Body of pancreas (tissue), 4 donors: ENCODE measurements around the gene SLC12A3. TPM values are rescaled to one million over a fixed set of nuclear protein-coding genes. Genes with fewer than 3 reads are reported as not detected.

Experiments used
- ATAC-seq: fragments of 150-250 bp; one replicate; pipeline ENCODE4 v1.9.1; 2016
- DNase-seq, 4 donors: peaks; one replicate each; pipeline ENCODE4 v3.0.0-alpha.2; 2019
- H3K27ac ChIP-seq, 4 donors: fragments of 200-600 bp; sonication (generic); 1 replicate in 3 of 4; 2 replicates in 1 of 4; pipeline versions ENCODE4 v1.5.1 to v1.6.1; 2016 to 2019; ENCODE audit warnings: mild to moderate bottlenecking in 1 of 4, mixed read lengths in 1 of 4, moderate library complexity in 1 of 4
- H3K27me3 ChIP-seq, 2 donors: fragments of 200-600 bp; sonication (generic); one replicate each; pipeline ENCODE4 v1.6.0; 2016; ENCODE audit warnings: mild to moderate bottlenecking in 1 of 2
- H3K36me3 ChIP-seq, 2 donors: fragments of 200-600 bp; sonication (generic); replicated peaks in 1 of 2; 2 replicates each; pipeline ENCODE4 v1.5.1; 2016; ENCODE audit warnings: low read depth in 2 of 2; ENCODE audit not compliant: insufficient read depth in 1 of 2
- H3K4me1 ChIP-seq: fragments of 200-600 bp; sonication (generic); one replicate; pipeline ENCODE4 v1.6.0; 2016
- H3K4me3 ChIP-seq, 2 donors: fragments of 200-600 bp; sonication (generic); 1 replicate in 1 of 2; 2 replicates in 1 of 2; pipeline ENCODE4 v1.5.1; 2016 to 2019
- H3K9me3 ChIP-seq, 3 donors: fragments of 200-600 bp; sonication (generic); 1 replicate in 2 of 3; 2 replicates in 1 of 3; pipeline ENCODE4 v1.5.1; 2016
- POLR2A ChIP-seq, 3 donors: fragments of 450-650 bp; IDR thresholded peaks; one replicate each; pipeline ENCODE4 v1.6.1; 2016; ENCODE audit warnings: antibody characterized with exemption in 3 of 3, mild to moderate bottlenecking in 2 of 3
- WGBS, 2 donors: methylation state at CpG; one replicate each; pipeline ENCODE4 v1.1.5; 2017; 5-methylcytosine and 5-hydroxymethylcytosine counted together
- intact Hi-C: fragments of 100-400 bp; cut with DNase I; formaldehyde crosslinking; loops from one replicate; pipeline ENCODE4 v1.15.1; 2023
- total RNA-seq, 2 donors: library from RNA; depleted of rRNA; stranded (reverse); fragments of >200 nt; gene quantifications; one replicate each; pipeline ENCODE4 v1.1.0, GENCODE V29; 2016
- TF ChIP-seq, protein P1 (sequence below), 7 experiments: fragments of 450-650 bp in 4 of 7; fragments of 200-600 bp in 3 of 7; sonication (generic) in 3 of 7; IDR thresholded peaks; one replicate each; pipeline ENCODE4 v1.5.1; 2016 to 2019; ENCODE audit warnings: antibody characterized with exemption in 7 of 7

SLC12A3 gene
- total RNA-seq, 2 donors from 2014 or later: not detected

DNA sequence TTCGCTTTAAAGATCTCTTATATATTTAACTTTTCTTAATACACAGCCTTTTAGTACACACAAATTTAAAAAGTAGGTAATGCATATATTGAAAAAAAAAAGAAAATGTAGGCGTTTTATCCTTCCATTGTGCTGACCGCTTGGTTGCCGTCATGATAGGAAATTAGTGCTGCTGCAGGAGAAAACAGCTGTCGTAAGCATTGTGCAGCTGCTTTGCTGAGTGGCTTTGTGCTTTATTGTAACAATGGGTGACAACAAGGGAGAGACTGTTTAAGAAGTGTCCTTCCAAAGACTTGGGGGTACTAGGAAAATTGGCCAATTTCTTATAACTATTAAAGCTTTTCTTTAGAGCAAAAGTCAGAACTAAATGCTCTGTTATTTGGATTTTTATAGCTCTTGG, 71.9 kb downstream of the SLC12A3 start:
- TF ChIP-seq, protein P1, sequence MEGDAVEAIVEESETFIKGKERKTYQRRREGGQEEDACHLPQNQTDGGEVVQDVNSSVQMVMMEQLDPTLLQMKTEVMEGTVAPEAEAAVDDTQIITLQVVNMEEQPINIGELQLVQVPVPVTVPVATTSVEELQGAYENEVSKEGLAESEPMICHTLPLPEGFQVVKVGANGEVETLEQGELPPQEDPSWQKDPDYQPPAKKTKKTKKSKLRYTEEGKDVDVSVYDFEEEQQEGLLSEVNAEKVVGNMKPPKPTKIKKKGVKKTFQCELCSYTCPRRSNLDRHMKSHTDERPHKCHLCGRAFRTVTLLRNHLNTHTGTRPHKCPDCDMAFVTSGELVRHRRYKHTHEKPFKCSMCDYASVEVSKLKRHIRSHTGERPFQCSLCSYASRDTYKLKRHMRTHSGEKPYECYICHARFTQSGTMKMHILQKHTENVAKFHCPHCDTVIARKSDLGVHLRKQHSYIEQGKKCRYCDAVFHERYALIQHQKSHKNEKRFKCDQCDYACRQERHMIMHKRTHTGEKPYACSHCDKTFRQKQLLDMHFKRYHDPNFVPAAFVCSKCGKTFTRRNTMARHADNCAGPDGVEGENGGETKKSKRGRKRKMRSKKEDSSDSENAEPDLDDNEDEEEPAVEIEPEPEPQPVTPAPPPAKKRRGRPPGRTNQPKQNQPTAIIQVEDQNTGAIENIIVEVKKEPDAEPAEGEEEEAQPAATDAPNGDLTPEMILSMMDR (IDR thresholded peaks at IDR 0.05): no peak
- peak in 1 of 3 donors; percentile 3 for TF ChIP-seq POLR2A (IDR thresholded peaks at IDR 0.05)
- intact Hi-C loops: no loop called here
- WGBS, 2 donors: 29 to 46% methylated on average over 5 of the region's 5 CpGs
- no peak for DNase-seq
- Histone ChIP-seq H3K27me3 (no peaks in the 10 kb centered on the region), H3K9me3 (no peaks in the 10 kb centered on the region), H3K27ac (peak overlapping the region in 3 of 4 donors; percentile 20 to 35 (median 33)), H3K4me1 (peaks cover 63% of the 10 kb centered on the region), H3K36me3 (peaks cover 31 to 33% of the 10 kb centered on the region in 2 donors), H3K4me3 (peak overlapping the region; percentile 1 to 8)
- no peak for ATAC-seq

DNA sequence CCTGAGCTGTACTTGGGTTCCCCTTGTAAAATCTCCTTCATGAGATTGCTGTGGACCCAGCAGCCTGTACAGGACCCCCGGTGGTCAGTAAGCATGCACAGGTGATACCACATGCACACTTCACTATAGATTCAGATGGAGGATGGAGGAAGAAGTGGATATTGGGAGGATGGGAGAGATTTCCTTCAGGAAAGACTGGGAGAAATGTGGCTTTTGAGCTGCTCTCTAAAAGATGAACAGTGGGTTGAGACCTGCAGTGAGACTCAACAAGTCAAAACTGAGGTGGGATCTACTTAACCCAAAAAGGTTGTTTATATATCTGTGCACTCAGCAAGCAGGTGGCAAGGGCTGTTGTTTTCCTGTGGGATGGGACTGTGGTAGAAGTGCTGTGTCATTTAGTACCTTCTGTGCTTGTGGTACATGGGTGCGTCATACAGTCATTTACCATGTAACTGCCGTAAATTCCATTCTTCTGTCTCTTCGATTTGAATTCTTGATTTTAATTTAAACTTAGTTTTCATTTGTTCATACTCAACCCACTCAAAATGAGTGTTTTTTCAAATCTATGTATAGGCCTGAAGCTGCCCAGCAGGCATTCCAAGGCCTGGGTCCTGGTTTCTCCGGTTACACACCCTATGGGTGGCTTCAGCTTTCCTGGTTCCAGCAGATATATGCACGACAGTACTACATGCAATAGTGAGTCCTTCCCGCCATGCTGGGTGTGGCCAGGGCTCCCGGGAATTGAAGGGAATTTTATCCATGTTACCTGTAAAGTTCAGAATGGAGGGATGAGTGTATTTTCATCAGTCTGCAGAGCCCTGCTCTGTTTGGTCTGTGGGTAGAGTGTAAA, 73.9 kb downstream of the SLC12A3 start:
- ATAC-seq (peak; percentile 14), DNase-seq (no peak)
- peak overlapping the region in 3 of 4 donors; percentile 43 to 57 (median 46) for H3K27ac ChIP-seq

DNA sequence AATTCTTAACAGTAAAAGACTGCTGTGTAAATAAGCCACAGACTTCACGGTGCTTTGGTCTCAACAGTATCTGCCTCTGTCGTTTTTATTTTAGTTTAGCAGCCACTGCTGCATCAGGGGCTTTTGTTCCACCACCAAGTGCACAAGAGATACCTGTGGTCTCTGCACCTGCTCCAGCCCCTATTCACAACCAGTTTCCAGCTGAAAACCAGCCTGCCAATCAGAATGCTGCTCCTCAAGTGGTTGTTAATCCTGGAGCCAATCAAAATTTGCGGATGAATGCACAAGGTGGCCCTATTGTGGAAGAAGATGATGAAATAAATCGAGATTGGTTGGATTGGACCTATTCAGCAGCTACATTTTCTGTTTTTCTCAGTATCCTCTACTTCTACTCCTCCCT, 74.8 kb downstream of the SLC12A3 start:
- no peak for DNase-seq
- TF ChIP-seq, protein P1 (IDR thresholded peaks at IDR 0.05): no peak
- no peak for TF ChIP-seq POLR2A (IDR thresholded peaks at IDR 0.05)
- H3K4me1 ChIP-seq: peaks cover 92% of the 10 kb centered on the region
- H3K9me3 ChIP-seq: no peaks in the 10 kb centered on the region
- H3K36me3 ChIP-seq: peaks cover 43 to 56% of the 10 kb centered on the region in 2 donors
- H3K27me3 ChIP-seq: no peaks in the 10 kb centered on the region
- 30 to 51% methylated on average over 4 of the region's 4 CpGs for WGBS, 2 donors
- no peak overlapping the region for H3K4me3 ChIP-seq
- peak overlapping the region in 2 of 4 donors; percentile 31 to 57 for H3K27ac ChIP-seq
- intact Hi-C loops: no loop called here
- no peak for ATAC-seq

More for the DNA sequence above, 73.9 kb downstream of the SLC12A3 start:
- Histone ChIP-seq H3K27me3 (no peaks in the 10 kb centered on the region), H3K9me3 (no peaks in the 10 kb centered on the region), H3K4me3 (no peak overlapping the region), H3K36me3 (peaks cover 43 to 49% of the 10 kb centered on the region in 2 donors), H3K4me1 (peaks cover 83% of the 10 kb centered on the region)
- 29 to 33% methylated on average over 8 of the region's 8 CpGs for WGBS, 2 donors
- peak in 1 of 3 donors; percentile 46 for TF ChIP-seq POLR2A (IDR thresholded peaks at IDR 0.05)
- TF ChIP-seq, protein P1 (IDR thresholded peaks at IDR 0.05): no peak
- intact Hi-C loops: no loop called here

DNA sequence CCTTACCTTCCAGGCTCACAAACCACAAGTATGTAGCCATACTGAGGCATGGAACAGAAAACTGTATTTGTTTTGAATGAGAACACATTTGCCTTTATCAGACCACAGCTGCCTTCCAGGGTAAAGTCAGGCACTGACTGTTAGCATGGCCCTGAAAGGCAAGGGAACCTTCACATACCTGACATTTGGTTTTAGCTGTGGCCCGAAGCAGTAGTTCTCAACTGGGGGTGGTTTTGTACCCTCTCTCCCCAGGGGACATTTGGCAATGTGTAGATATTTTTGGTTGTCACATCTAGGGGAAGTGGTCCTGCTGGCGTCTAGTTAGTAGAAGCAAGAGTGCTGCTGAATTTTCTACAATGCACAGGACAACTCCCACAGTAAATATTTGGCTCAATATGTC, 76.1 kb downstream of the SLC12A3 start:
- Histone ChIP-seq H3K36me3 (peaks cover 43 to 60% of the 10 kb centered on the region in 2 donors), H3K9me3 (no peaks in the 10 kb centered on the region), H3K4me1 (peaks cover 93% of the 10 kb centered on the region), H3K27ac (peak overlapping the region; percentile 9 to 52 (median 36)), H3K27me3 (no peaks in the 10 kb centered on the region), H3K4me3 (no peak overlapping the region)
- TF ChIP-seq, protein P1 (IDR thresholded peaks at IDR 0.05): no peak
- TF ChIP-seq POLR2A (IDR thresholded peaks at IDR 0.05): no peak
- WGBS, 2 donors: 38 to 39% methylated on average over 2 of the region's 2 CpGs
- intact Hi-C loops: no loop called here
- DNase-seq (no peak), ATAC-seq (no peak)
